Breast epithelium (tissue), 4 donors: Measurements from ENCODE around the gene PRR12. TPM values are rescaled to one million over a fixed set of nuclear protein-coding genes. Genes with fewer than 3 reads are reported as not detected.

Experiments used
- DNase-seq, 2 donors: peaks; one replicate each; pipeline ENCODE4 v3.0.0-alpha.2; 2019; ENCODE audit warnings: low spot score in 2 of 2
- H3K27ac ChIP-seq, 2 donors: fragments of 200-600 bp; sonication (generic) in 1 of 2; one replicate each; pipeline ENCODE4 v1.5.1; 2016 to 2019; ENCODE audit warnings: mild to moderate bottlenecking in 1 of 2
- H3K27me3 ChIP-seq, 2 donors: fragments of 200-600 bp; sonication (generic) in 1 of 2; one replicate each; pipeline versions ENCODE4 v1.5.1 to v1.6.0; 2017 to 2019; ENCODE audit warnings: control low read depth in 1 of 2, mild to moderate bottlenecking in 1 of 2
- H3K36me3 ChIP-seq: fragments of 200-600 bp; one replicate; pipeline ENCODE4 v1.5.1; 2019
- H3K4me1 ChIP-seq, 2 donors: fragments of 200-600 bp; sonication (generic); one replicate each; pipeline ENCODE4 v1.5.1; 2016 to 2019; ENCODE audit warnings: control low read depth in 1 of 2
- H3K4me3 ChIP-seq, 3 donors: fragments of 200-600 bp; sonication (generic); 1 replicate in 2 of 3; 2 replicates in 1 of 3; pipeline ENCODE4 v1.5.1; 2016 to 2019; ENCODE audit warnings: mild to moderate bottlenecking in 3 of 3, moderate library complexity in 2 of 3
- H3K9me3 ChIP-seq, 2 donors: fragments of 200-600 bp; sonication (generic) in 1 of 2; one replicate each; pipeline ENCODE4 v1.5.1; 2016 to 2019; ENCODE audit warnings: control low read depth in 1 of 2
- POLR2A ChIP-seq: fragments of 450-650 bp; IDR thresholded peaks from one replicate; pipeline ENCODE4 v1.6.1; 2016; ENCODE audit warnings: antibody characterized with exemption, mild to moderate bottlenecking, moderate library complexity
- POLR2AphosphoS5 ChIP-seq, 3 donors: sonication (generic); formaldehyde crosslinking; IDR thresholded peaks; one replicate each; pipeline ENCODE4 v1.6.1; 2017; ENCODE audit warnings: antibody characterized with exemption in 3 of 3
- intact Hi-C: fragments of 100-400 bp; cut with DNase I; formaldehyde crosslinking; loops from one replicate; pipeline ENCODE4 v1.15.1; 2023; ENCODE audit warnings: low total_unique reads
- total RNA-seq, 3 donors: library from RNA; depleted of rRNA; stranded (reverse); fragments of >200 nt; gene quantifications; one replicate each; pipeline ENCODE4 v1.1.0, GENCODE V29; 2016
- TF ChIP-seq, protein P1 (sequence below), 3 donors: fragments of 450-650 bp; IDR thresholded peaks; one replicate each; pipeline ENCODE4 v1.5.1; 2016 to 2017; ENCODE audit warnings: antibody characterized with exemption in 3 of 3, mild to moderate bottlenecking in 3 of 3, moderate library complexity in 3 of 3

The PRR12 gene
- total RNA-seq, 3 donors from 2014 or later = 6.2 to 8.8 (median 6.3) TPM

DNA sequence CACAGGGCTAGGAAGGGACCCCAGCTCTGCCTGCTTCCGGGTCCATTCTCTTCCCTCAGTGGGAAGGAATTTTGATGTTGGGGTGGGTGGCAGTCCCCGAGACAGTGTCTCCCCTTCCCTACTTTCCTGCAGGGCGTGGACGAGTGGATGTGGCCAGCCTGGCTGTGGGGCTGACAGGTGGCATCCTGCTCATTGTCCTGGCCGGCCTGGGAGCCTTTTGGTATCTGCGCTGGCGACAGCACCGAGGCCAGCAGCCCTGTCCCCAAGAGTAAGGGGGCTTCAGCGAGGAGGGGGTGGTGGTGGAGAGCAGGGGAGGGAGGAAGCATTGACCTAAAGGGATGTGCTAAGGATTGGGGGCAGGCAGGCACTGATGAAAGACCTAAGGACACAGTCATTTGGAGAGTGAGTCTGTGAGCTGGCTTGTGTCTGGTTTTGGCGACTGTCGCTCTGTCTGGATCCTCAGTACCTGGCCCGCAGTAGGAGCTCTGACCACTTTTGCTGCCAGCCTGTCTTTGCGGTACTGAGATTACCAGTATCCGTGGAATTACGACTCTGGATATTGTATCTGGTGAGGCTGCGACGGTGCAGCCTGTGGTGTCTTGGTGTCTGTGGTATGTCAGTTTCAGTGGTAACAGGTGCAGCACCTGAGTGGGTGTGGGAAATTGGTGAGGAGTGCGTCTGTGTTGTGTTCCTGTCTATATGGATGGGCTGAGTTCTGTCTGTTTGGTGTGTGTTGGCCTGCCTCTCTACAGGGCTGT lies 2.4 kb upstream of the PRR12 start:
- Histone ChIP-seq H3K36me3 (no peaks in the 10 kb centered on the region), H3K4me1 (peaks cover 4 to 6% of the 10 kb centered on the region in 2 donors), H3K27me3 (no peaks in the 10 kb centered on the region), H3K4me3 (no peak overlapping the region), H3K9me3 (no peaks in the 10 kb centered on the region), H3K27ac (no peak overlapping the region)
- TF ChIP-seq, protein P1, sequence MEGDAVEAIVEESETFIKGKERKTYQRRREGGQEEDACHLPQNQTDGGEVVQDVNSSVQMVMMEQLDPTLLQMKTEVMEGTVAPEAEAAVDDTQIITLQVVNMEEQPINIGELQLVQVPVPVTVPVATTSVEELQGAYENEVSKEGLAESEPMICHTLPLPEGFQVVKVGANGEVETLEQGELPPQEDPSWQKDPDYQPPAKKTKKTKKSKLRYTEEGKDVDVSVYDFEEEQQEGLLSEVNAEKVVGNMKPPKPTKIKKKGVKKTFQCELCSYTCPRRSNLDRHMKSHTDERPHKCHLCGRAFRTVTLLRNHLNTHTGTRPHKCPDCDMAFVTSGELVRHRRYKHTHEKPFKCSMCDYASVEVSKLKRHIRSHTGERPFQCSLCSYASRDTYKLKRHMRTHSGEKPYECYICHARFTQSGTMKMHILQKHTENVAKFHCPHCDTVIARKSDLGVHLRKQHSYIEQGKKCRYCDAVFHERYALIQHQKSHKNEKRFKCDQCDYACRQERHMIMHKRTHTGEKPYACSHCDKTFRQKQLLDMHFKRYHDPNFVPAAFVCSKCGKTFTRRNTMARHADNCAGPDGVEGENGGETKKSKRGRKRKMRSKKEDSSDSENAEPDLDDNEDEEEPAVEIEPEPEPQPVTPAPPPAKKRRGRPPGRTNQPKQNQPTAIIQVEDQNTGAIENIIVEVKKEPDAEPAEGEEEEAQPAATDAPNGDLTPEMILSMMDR (IDR thresholded peaks at IDR 0.05) = no peak
- TF ChIP-seq POLR2AphosphoS5 (IDR thresholded peaks at IDR 0.05) (no peak), POLR2A (no peak)
- no peak for DNase-seq
- intact Hi-C loops = no loop called here

DNA sequence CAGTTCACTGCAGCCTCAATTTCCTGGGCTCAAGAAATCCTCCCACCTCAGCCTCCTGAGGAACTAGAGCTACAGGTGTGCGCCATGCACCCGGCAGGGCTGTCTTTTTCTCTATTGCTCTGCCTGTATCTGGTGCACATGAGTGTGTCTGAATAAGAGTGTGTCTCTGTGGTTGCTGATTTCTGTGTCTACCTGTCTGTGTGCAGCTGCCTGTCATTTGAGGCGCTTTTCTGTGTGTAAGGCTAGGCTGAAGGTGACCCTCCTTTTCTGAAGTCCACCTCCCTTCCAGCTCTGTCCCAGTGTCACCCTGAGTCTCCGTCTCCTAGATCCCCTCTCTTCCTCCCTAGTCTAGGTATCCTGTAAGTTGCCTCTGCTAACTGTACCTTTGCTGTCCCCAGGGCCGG lies 1.5 kb upstream of the PRR12 start:
- Histone ChIP-seq H3K36me3 (peaks cover 5% of the 10 kb centered on the region), H3K27me3 (no peaks in the 10 kb centered on the region), H3K4me3 (peak overlapping the region in 2 of 3 donors; percentile 67 to 77), H3K4me1 (peaks cover 4 to 6% of the 10 kb centered on the region in 2 donors), H3K9me3 (no peaks in the 10 kb centered on the region), H3K27ac (peak overlapping the region; percentile 81 to 93)
- TF ChIP-seq, protein P1 (IDR thresholded peaks at IDR 0.05) = no peak
- no peak for TF ChIP-seq POLR2AphosphoS5 (IDR thresholded peaks at IDR 0.05)
- no peak for TF ChIP-seq POLR2A
- DNase-seq = no peak
- intact Hi-C loops = no loop called here

DNA sequence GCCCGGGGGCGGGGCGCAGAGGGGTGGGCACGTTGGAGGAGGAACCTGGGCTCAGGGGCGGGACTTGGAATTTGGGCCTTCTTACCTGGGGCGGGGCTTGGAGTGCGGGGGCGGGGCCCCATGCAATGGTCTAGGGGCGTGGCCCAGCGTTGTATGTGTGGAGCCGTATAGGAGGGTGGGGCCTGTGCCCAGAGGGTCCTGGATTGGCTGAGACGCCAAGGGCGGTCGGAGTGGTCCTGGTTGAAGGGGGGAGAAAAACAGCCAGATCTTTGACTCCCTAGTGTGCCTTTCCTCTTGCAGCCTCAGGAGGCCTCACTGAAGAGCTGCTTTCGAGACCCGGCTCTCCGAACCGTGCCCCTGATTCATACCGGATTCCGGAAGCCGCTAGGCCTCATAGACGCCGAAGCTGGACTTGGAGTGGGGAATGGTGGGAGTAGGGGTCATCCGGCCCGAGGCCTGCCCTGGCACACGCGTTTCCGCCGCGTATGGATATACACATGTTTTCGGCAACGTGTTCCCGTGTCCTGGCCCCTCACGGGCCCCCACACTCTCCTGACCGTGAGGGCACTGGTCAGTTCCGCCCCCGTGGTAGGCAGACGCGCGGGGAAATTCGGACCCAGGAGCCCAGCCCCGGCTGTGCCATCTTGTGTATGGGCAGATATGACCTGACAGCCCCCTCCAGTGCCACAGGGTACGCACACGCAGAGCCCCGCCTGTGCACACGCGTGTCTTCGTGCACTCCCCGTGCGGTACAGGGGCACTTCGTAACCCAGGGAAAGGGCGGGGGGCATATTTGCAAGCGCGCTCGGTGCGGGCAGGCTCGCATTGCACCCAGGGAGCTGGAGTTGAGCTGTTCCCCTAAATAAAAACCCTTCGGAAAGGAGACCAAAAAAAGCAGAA lies 661 bp upstream of the PRR12 start:
- Histone ChIP-seq H3K36me3 (peaks cover 5% of the 10 kb centered on the region), H3K4me3 (peak overlapping the region; percentile 67 to 93 (median 77)), H3K27me3 (no peaks in the 10 kb centered on the region), H3K4me1 (peaks cover 4 to 6% of the 10 kb centered on the region in 2 donors), H3K9me3 (no peaks in the 10 kb centered on the region), H3K27ac (peak overlapping the region; percentile 81 to 93)
- intact Hi-C loops = no loop called here
- peak; percentile 97 to 98 for DNase-seq
- TF ChIP-seq, protein P1 (IDR thresholded peaks at IDR 0.05) = no peak
- peak in 2 of 3 donors; percentile 22 to 24 for TF ChIP-seq POLR2AphosphoS5 (IDR thresholded peaks at IDR 0.05)

DNA sequence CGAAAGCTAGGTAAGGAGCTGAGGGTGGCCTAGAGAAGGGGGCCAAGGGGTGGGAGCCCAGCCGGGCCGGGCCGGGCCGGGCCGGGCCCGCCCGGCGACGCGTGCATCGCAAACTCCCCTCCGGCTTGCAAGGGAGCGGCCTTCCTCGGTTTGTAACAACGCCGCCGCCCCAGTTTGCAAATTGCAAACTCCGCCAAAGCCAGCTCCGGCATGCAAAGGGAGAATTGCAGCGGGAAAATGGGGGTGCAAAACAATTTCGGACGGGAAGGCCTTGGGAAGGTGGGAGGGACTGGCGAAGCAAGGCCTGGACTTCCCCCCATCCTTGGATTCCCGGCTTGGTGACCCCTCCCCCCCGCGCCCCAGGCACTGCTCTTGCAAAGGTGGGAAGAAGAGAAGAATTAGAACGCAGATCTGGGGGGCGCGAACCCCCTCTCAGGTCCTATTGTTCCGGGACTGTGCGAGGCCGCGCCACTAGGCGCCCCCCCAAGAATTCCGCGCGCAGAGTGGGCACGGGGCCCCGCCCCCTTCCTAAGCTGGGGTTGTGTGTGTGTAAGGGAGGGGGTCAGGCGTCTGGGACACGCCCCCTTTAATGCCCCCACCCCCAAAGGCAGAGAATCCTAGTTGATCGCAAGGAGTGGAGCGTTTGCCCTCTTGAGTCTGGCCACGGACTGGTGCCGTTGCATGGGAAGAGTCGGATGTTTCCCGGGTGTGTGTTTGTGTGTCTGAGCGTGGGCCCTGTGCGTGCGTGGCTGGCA lies 926 bp downstream of the PRR12 start:
- Histone ChIP-seq H3K27ac (peak overlapping the region; percentile 62 to 86), H3K36me3 (peaks cover 5% of the 10 kb centered on the region), H3K9me3 (no peaks in the 10 kb centered on the region), H3K4me1 (peaks cover 4 to 6% of the 10 kb centered on the region in 2 donors), H3K4me3 (peak overlapping the region; percentile 67 to 93 (median 77)), H3K27me3 (no peaks in the 10 kb centered on the region)
- intact Hi-C loops = no loop called here
- TF ChIP-seq POLR2A (no peak), POLR2AphosphoS5 (IDR thresholded peaks at IDR 0.05) (no peak)
- TF ChIP-seq, protein P1 (IDR thresholded peaks at IDR 0.05) = no peak
- DNase-seq = peak in 1 of 2 donors; percentile 37
